C4-2B (cell line): ENCODE results near the gene KRTAP10-5.

Source experiments
- ZFX ChIP-seq: fragments of 450-650 bp; IDR thresholded peaks from 2 replicates; pipeline ENCODE4 v1.6.1; 2017
- TF ChIP-seq, protein P1 (sequence below): fragments of 450-650 bp; conservative IDR thresholded peaks from 2 replicates; pipeline ENCODE4 v1.5.1; 2017; ENCODE audit warnings: mild to moderate bottlenecking

DNA sequence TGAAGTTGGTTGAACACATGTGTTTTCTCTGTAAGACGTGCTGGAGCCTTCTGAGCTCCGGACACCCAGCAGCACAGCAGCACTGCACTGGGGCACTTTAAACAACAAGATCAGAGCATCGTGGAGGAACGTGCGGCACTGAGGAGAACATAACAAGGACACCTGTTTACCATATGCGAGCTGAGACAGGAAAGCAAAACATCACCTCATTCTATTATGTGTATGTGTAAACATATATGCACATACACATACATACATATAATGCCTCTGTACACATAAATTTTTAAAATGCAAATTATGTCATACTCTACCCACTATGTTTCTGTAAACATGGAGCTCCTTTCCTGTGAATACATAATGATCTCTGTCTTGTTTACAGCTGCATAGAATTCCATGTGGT, 15.1 kb upstream of the KRTAP10-5 start:
- TF ChIP-seq, protein P1, sequence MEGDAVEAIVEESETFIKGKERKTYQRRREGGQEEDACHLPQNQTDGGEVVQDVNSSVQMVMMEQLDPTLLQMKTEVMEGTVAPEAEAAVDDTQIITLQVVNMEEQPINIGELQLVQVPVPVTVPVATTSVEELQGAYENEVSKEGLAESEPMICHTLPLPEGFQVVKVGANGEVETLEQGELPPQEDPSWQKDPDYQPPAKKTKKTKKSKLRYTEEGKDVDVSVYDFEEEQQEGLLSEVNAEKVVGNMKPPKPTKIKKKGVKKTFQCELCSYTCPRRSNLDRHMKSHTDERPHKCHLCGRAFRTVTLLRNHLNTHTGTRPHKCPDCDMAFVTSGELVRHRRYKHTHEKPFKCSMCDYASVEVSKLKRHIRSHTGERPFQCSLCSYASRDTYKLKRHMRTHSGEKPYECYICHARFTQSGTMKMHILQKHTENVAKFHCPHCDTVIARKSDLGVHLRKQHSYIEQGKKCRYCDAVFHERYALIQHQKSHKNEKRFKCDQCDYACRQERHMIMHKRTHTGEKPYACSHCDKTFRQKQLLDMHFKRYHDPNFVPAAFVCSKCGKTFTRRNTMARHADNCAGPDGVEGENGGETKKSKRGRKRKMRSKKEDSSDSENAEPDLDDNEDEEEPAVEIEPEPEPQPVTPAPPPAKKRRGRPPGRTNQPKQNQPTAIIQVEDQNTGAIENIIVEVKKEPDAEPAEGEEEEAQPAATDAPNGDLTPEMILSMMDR = no peak
- TF ChIP-seq ZFX = no peak
